ENCODE data around the gene THPO.

THPO gene

DNA sequence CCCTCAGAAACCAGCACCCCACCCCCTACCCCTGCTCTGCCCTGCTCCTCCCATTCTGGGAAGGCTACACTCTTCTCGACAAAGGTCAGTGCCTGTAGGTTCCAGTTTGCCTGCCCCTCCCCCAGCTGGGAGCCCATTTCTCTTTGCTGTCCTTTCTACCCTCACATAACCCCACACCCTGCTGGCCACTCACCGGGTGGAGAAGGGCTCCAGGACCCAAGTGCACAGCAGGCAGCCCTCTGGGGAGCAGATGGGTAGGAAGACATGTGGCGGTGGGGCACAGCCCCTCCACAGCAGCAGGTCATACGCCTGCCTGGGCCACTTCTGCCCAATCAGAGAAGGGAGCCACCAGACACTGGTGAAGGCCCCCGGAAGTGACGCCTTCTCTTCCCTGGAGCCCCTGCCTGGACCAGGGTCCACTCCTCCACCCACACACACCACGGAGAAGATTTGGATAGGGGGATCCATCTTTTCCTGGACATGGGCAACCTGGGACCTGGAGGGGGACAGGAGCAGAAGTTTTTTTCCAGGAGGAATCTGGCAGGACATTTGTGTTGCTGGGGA is at the start of gene THPO:
THPO (minus strand) TSS at position 326 of the 564 bp plus-strand sequence. CDS start 1,948 bp downstream, outside the sequence.
- peaks cover 36% of the 10 kb centered on the region for H3K4me1 ChIP-seq (ENCODE audit: insufficient read depth, low read length)
- H3K9me3 ChIP-seq (ENCODE audit: low read length) = no peaks in the 10 kb centered on the region
- no peaks in the 10 kb centered on the region for H3K36me3 ChIP-seq (ENCODE audit: insufficient read depth, low read length)
- peak within 1 kb of the TSS; percentile 29 for H3K4me3 ChIP-seq (ENCODE audit: low read length)
- H3K27me3 ChIP-seq (ENCODE audit: insufficient read depth, low read length) = peaks cover 4% of the 10 kb centered on the region
- peak within 1 kb of the TSS; percentile 20 for H2AFZ ChIP-seq (ENCODE audit: low read depth, low read length)

GRCh38 chr3:184426691-184427141 is 48.7 kb upstream of the THPO start:
- no peaks in the 10 kb centered on the region for H3K36me3 ChIP-seq (ENCODE audit: insufficient read depth, low read length)
- no peak overlapping the region for H3K4me3 ChIP-seq (ENCODE audit: low read length)
- H3K4me1 ChIP-seq (ENCODE audit: insufficient read depth, low read length) = peaks cover 4% of the 10 kb centered on the region
- peaks cover 8% of the 10 kb centered on the region for H3K9me3 ChIP-seq (ENCODE audit: low read length)
- no peak overlapping the region for H2AFZ ChIP-seq (ENCODE audit: low read depth, low read length)
- no peaks in the 10 kb centered on the region for H3K27me3 ChIP-seq (ENCODE audit: insufficient read depth, low read length)

DNA sequence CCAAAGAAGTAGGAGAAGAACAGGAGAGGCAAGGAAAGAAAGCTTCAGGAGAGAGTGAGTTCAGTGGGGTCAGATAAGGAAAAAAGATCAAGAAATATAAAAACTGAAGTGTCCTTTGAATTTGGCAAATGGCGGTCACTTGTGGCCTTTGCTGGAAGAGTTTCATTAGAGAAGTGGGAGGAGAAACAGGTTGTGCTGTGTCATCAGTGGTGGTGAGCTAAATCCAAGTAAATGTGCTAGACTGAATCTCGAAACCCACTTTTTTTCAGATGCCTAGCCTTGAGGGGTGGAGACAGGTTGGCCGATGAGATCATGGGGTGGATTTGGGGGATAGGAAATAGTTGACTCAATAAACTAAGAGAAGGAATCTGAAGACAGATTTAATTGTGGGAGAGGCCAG is 45.6 kb upstream of the THPO start:
- H3K4me3 ChIP-seq (ENCODE audit: low read length) = no peak overlapping the region
- peaks cover 8% of the 10 kb centered on the region for H3K9me3 ChIP-seq (ENCODE audit: low read length)
- H3K27me3 ChIP-seq (ENCODE audit: insufficient read depth, low read length) = no peaks in the 10 kb centered on the region
- no peak overlapping the region for H2AFZ ChIP-seq (ENCODE audit: low read depth, low read length)
- peaks cover 1% of the 10 kb centered on the region for H3K4me1 ChIP-seq (ENCODE audit: insufficient read depth, low read length)
- no peaks in the 10 kb centered on the region for H3K36me3 ChIP-seq (ENCODE audit: insufficient read depth, low read length)

GRCh38 chr3:184419171-184419570 is 41.2 kb upstream of the THPO start:
- H3K4me3 ChIP-seq (ENCODE audit: low read length) = no peak overlapping the region
- no peaks in the 10 kb centered on the region for H3K4me1 ChIP-seq (ENCODE audit: insufficient read depth, low read length)
- H3K36me3 ChIP-seq (ENCODE audit: insufficient read depth, low read length) = no peaks in the 10 kb centered on the region
- H3K9me3 ChIP-seq (ENCODE audit: low read length) = peaks cover 6% of the 10 kb centered on the region
- H2AFZ ChIP-seq (ENCODE audit: low read depth, low read length) = no peak overlapping the region
- H3K27me3 ChIP-seq (ENCODE audit: insufficient read depth, low read length) = no peaks in the 10 kb centered on the region

- peaks cover 2% of the 10 kb centered on the region for H3K9me3 ChIP-seq (ENCODE audit: low read length)
- no peak overlapping the region for H2AFZ ChIP-seq (ENCODE audit: low read depth, low read length)
- H3K4me3 ChIP-seq (ENCODE audit: low read length) = no peak overlapping the region
- no peaks in the 10 kb centered on the region for H3K4me1 ChIP-seq (ENCODE audit: insufficient read depth, low read length)
- H3K27me3 ChIP-seq (ENCODE audit: insufficient read depth, low read length) = no peaks in the 10 kb centered on the region
- H3K36me3 ChIP-seq (ENCODE audit: insufficient read depth, low read length) = no peaks in the 10 kb centered on the region
Measured at GRCh38 chr3:184417619-184418327, 39.8 kb upstream of the THPO start.

- H3K36me3 ChIP-seq (ENCODE audit: insufficient read depth, low read length) = no peaks in the 10 kb centered on the region
- H3K27me3 ChIP-seq (ENCODE audit: insufficient read depth, low read length) = no peaks in the 10 kb centered on the region
- H2AFZ ChIP-seq (ENCODE audit: low read depth, low read length) = no peak overlapping the region
- no peaks in the 10 kb centered on the region for H3K4me1 ChIP-seq (ENCODE audit: insufficient read depth, low read length)
- H3K4me3 ChIP-seq (ENCODE audit: low read length) = no peak overlapping the region
- H3K9me3 ChIP-seq (ENCODE audit: low read length) = no peaks in the 10 kb centered on the region
Measured at GRCh38 chr3:184415203-184415490, 37.1 kb upstream of the THPO start.

DNA sequence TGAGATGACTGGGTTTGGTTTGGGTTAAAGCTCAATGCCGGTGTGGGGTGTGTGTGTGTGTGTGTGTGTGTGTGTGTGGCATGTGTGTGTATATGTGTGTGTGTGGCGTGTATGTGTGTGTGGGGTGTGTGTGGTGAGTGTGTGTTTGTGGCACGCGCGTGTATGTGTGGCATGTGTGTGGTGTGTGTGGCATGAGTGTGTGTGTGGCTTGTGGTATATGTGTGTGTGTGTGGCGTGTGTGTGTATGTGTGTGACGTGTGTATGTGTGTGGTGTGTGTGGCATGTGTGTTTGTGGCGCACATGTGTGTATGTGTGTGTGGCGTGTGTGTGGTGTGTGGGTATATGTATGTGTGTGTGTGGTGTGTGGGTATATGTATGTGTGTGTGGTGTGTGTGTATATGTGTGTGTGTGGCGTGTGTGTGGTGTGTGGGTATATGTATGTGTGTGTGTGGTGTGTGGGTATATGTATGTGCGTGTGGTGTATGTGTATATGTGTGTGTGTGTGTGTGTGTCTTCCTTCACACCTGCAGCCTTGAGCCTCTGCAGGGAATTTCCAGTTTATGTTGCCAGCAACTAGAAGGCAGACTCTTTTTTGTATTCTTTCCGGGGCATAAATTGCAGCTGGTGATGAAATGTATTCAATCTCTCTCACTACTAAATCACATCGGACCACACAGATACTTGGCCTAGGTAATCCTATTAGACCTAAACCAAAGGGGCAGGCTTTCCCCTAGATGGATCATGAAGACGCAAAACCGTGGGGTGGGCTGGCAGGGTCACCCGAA is 36.6 kb upstream of the THPO start:
- H3K4me1 ChIP-seq (ENCODE audit: insufficient read depth, low read length) = no peaks in the 10 kb centered on the region
- H2AFZ ChIP-seq (ENCODE audit: low read depth, low read length) = no peak overlapping the region
- no peaks in the 10 kb centered on the region for H3K27me3 ChIP-seq (ENCODE audit: insufficient read depth, low read length)
- no peak overlapping the region for H3K4me3 ChIP-seq (ENCODE audit: low read length)
- H3K9me3 ChIP-seq (ENCODE audit: low read length) = no peaks in the 10 kb centered on the region
- no peaks in the 10 kb centered on the region for H3K36me3 ChIP-seq (ENCODE audit: insufficient read depth, low read length)

DNA sequence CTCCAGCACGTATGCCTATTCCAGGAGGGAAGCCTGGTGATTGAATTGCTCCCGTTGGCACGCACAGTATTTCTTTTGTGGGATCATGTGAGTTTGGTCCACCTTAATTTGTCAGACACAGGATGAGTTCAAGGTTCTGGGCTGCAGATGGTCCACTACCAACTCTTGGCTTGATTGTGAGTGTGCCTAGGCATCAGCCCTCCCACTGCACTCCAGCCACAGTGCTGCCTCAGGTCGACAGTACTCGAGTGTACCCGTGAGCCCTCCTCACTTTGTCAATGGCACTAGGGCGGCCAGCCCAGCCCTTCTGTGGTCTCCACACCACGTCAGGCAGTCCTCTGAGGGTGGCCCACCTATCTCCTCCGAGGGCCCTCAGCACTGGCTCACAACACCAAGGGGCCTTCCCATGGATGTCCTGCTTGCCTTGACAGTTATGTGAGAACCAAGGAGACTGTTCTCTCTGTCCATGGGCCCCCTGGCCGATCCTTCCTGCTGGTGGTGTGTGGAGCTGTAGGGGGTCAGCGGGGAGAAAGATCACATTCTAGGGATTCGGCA is 32.0 kb upstream of the THPO start:
- no peaks in the 10 kb centered on the region for H3K36me3 ChIP-seq (ENCODE audit: insufficient read depth, low read length)
- peaks cover 10% of the 10 kb centered on the region for H3K27me3 ChIP-seq (ENCODE audit: insufficient read depth, low read length)
- no peak overlapping the region for H3K4me3 ChIP-seq (ENCODE audit: low read length)
- H2AFZ ChIP-seq (ENCODE audit: low read depth, low read length) = no peak overlapping the region
- peaks cover 1% of the 10 kb centered on the region for H3K9me3 ChIP-seq (ENCODE audit: low read length)
- no peaks in the 10 kb centered on the region for H3K4me1 ChIP-seq (ENCODE audit: insufficient read depth, low read length)

GRCh38 chr3:184409331-184409926 is 31.4 kb upstream of the THPO start:
- Histone ChIP-seq H3K36me3 (ENCODE audit: insufficient read depth, low read length) (no peaks in the 10 kb centered on the region), H3K4me3 (ENCODE audit: low read length) (no peak overlapping the region), H3K4me1 (ENCODE audit: insufficient read depth, low read length) (no peaks in the 10 kb centered on the region), H2AFZ (ENCODE audit: low read depth, low read length) (no peak overlapping the region), H3K9me3 (ENCODE audit: low read length) (peaks cover 1% of the 10 kb centered on the region), H3K27me3 (ENCODE audit: insufficient read depth, low read length) (peaks cover 10% of the 10 kb centered on the region)

DNA sequence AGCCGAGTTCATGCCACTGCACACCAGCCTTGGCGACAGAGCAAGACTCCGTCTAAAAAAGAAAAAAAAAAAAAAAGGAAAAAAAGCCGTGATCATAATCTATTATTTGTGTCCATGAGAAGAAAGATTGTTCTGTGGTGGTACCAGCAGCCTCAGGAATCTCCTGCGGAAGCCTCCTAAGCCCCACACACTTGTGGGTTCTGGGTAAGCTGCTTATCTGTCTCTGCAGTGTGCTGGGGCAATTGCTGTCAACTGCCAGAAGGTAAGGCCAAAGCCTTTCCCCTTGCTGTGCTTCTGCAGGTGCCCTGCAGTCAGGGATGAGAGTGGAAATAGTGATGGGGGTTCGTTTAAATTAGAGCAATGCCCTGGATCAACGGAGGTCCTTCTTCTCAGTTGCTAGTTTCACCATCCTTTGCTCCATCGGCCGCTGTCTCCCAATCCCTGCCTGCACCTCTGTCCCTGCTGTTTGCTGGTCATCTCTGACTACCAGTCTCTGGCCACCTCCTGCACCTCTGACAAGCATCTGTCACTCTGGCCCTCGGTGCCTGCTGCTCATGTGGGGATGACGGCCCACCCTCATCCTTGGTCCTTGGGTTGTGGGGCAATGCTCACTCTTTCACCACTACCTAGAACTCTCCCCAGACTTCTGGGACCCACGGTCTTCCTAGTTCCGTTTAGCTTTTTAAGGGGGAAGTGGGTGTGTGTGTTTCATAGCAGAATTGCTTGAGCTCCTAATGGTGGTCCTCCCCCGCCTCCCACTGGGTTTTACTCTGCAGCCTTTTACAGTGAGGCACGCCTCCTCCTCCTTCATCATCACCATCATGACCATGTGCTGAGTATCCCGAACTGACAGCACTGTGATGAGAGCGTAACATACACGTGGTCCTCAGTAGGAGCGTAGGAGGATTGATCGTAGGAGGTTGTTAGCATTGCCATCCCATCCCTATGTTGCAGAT is 27.3 kb upstream of the THPO start:
- Histone ChIP-seq H3K9me3 (ENCODE audit: low read length) (peaks cover 1% of the 10 kb centered on the region), H3K36me3 (ENCODE audit: insufficient read depth, low read length) (no peaks in the 10 kb centered on the region), H3K4me3 (ENCODE audit: low read length) (no peak overlapping the region), H3K4me1 (ENCODE audit: insufficient read depth, low read length) (no peaks in the 10 kb centered on the region), H2AFZ (ENCODE audit: low read depth, low read length) (no peak overlapping the region), H3K27me3 (ENCODE audit: insufficient read depth, low read length) (peaks cover 18% of the 10 kb centered on the region)

- no peak overlapping the region for H2AFZ ChIP-seq (ENCODE audit: low read depth, low read length)
- peaks cover 9% of the 10 kb centered on the region for H3K27me3 ChIP-seq (ENCODE audit: insufficient read depth, low read length)
- no peak overlapping the region for H3K4me3 ChIP-seq (ENCODE audit: low read length)
- H3K36me3 ChIP-seq (ENCODE audit: insufficient read depth, low read length) = no peaks in the 10 kb centered on the region
- no peaks in the 10 kb centered on the region for H3K4me1 ChIP-seq (ENCODE audit: insufficient read depth, low read length)
- no peaks in the 10 kb centered on the region for H3K9me3 ChIP-seq (ENCODE audit: low read length)
Measured at GRCh38 chr3:184399410-184399809, 21.4 kb upstream of the THPO start.

DNA sequence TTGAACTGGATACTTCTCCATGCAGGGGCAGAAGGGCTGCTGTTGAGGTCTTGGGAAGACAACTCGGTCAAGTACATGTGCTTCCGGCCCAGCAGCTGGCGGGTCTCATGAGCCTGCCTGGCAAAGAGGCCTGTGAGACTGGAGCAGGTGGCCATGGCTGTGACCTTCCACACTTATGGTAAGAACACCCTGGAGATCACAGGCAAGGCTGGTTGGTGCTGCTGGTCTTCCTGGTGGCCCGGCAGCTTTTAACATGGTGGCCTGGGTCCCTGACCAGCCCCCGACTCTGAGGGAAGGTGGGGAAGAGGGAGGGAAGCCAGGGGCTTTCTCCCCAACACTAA is 17.3 kb upstream of the THPO start:
- Histone ChIP-seq H3K27me3 (ENCODE audit: insufficient read depth, low read length) (no peaks in the 10 kb centered on the region), H3K4me3 (ENCODE audit: low read length) (no peak overlapping the region)

More for the DNA sequence above, 17.3 kb upstream of the THPO start:
- no peaks in the 10 kb centered on the region for H3K36me3 ChIP-seq (ENCODE audit: insufficient read depth, low read length)
- H2AFZ ChIP-seq (ENCODE audit: low read depth, low read length) = no peak overlapping the region
- no peaks in the 10 kb centered on the region for H3K9me3 ChIP-seq (ENCODE audit: low read length)
- no peaks in the 10 kb centered on the region for H3K4me1 ChIP-seq (ENCODE audit: insufficient read depth, low read length)
